ENCODE data around the gene NUCB2. TPM values are rescaled to one million over a fixed set of nuclear protein-coding genes. Genes with fewer than 3 reads are reported as not detected.

The NUCB2 gene
- total RNA-seq, 2 experiments from 2014 or later: 42.4 to 73.0 TPM

DNA sequence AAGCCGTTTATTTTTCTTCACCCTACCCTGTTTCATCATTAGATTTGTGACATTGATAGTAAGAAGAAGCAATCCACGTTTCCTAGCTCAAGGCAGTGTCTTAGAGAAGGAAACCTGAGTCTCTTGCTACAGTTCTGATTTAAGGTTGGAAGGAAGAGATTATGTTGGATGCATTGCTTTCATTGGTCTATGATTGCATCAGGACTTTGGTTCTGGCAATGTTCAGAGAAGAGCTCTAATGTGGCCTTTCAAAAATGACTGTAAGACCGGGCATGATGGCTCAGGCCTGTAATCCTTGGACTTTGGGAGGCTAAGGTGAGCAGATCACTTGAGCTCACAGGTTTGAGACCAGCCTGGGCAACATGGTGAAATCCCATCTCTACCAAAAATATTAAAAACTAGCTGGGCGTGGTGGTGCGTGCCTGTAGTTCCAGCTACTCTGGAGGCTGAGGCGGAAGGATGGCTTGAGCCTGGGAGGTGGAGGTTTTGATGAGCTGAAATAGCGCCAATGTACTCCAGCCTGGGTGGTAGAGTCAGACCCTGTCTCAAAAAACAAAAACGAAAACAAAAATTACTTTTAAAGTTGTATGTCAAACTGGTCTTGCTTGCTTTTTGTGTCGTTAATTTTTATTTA lies 4.1 kb downstream of the NUCB2 start:
- H3K79me2 ChIP-seq (ENCODE audit: insufficient read depth, low read depth, low read length): peaks cover 9% of the 10 kb centered on the region; the same call in 1 of the 2 replicates
- no TSS peak for BruUV-seq (replicated peaks)
- TF ChIP-seq, protein P1, sequence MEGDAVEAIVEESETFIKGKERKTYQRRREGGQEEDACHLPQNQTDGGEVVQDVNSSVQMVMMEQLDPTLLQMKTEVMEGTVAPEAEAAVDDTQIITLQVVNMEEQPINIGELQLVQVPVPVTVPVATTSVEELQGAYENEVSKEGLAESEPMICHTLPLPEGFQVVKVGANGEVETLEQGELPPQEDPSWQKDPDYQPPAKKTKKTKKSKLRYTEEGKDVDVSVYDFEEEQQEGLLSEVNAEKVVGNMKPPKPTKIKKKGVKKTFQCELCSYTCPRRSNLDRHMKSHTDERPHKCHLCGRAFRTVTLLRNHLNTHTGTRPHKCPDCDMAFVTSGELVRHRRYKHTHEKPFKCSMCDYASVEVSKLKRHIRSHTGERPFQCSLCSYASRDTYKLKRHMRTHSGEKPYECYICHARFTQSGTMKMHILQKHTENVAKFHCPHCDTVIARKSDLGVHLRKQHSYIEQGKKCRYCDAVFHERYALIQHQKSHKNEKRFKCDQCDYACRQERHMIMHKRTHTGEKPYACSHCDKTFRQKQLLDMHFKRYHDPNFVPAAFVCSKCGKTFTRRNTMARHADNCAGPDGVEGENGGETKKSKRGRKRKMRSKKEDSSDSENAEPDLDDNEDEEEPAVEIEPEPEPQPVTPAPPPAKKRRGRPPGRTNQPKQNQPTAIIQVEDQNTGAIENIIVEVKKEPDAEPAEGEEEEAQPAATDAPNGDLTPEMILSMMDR (conservative IDR thresholded peaks at IDR 0.05; ENCODE audit: low read length): no peak
- no peak for TF ChIP-seq EZH2phosphoT487 (IDR thresholded peaks at IDR 0.05; ENCODE audit: borderline replicate concordance, low read depth, low read length)
- H4K20me1 ChIP-seq (ENCODE audit: insufficient read depth, low read length): no peaks in the 10 kb centered on the region
- ChIA-PET POLR2A (interaction anchor here (0.7 to 1.2 kb wide), 3 partner anchors 9 to 81 kb away, joined by 3 to 4 read pairs (median 3); no protein-coding TSS in a partner anchor), CTCF (ENCODE audit: unreplicated experiment) (no interaction called here)
- no peak for DNase-seq (ENCODE audit: low spot score)
- H3K27ac ChIP-seq (ENCODE audit: low read depth, low read length, poor library complexity, severe bottlenecking): no peak overlapping the region
- peaks cover 13% of the 10 kb centered on the region for H3K4me1 ChIP-seq (ENCODE audit: insufficient read depth, low read length, poor library complexity, severe bottlenecking)
- H3K4me3 ChIP-seq (ENCODE audit: low read depth, low read length, poor library complexity, severe bottlenecking): no peak overlapping the region
- no peak overlapping the region for H3K4me2 ChIP-seq (ENCODE audit: low read length)
- peaks cover 20% of the 10 kb centered on the region; the same call in 1 of the 2 replicates for H3K36me3 ChIP-seq (ENCODE audit: insufficient read depth, low read length)
- no peaks in the 10 kb centered on the region for H3K9me2 ChIP-seq (ENCODE audit: insufficient read depth, low read length)
- H2AFZ ChIP-seq (ENCODE audit: low read length): no peak overlapping the region
- intact Hi-C loops (cut with micrococcal nuclease; ENCODE audit: unreplicated experiment): no loop called here
- no peaks in the 10 kb centered on the region for H3K9me3 ChIP-seq (ENCODE audit: low read length)

DNA sequence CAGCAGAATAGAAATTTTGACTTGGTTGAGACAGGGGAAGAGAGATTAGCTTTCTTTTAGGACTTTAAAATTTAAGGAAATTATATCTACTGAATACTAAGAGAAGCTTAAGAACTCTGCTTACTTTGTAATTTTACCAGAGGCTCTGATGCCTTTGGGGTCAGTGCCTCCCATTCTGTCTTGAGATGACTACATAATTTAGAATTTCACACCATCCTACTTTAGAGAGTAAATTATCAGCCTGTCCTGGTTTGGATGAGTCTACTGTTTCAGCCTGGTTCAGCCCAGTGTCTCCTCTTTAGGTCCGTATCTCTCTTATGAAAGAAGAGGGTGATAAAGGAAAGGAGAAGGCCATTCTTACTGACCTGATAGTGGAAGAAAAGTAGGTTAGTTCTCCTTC lies 9.8 kb downstream of the NUCB2 start:
- Histone ChIP-seq H3K36me3 (ENCODE audit: insufficient read depth, low read length) (peaks cover 58% of the 10 kb centered on the region), H3K4me3 (ENCODE audit: low read depth, low read length, poor library complexity, severe bottlenecking) (no peak overlapping the region), H3K9me3 (ENCODE audit: low read length) (no peaks in the 10 kb centered on the region), H3K79me2 (ENCODE audit: insufficient read depth, low read depth, low read length) (no peaks in the 10 kb centered on the region), H3K4me2 (ENCODE audit: low read length) (no peak overlapping the region), H4K20me1 (ENCODE audit: insufficient read depth, low read length) (no peaks in the 10 kb centered on the region), H3K4me1 (ENCODE audit: insufficient read depth, low read length, poor library complexity, severe bottlenecking) (no peaks in the 10 kb centered on the region), H3K9me2 (ENCODE audit: insufficient read depth, low read length) (no peaks in the 10 kb centered on the region), H3K27ac (ENCODE audit: low read depth, low read length, poor library complexity, severe bottlenecking) (no peak overlapping the region), H2AFZ (ENCODE audit: low read length) (no peak overlapping the region)
- BruUV-seq (replicated peaks): no TSS peak
- intact Hi-C loops (cut with micrococcal nuclease; ENCODE audit: unreplicated experiment): no loop called here
- CTCF ChIA-PET (ENCODE audit: unreplicated experiment): no interaction called here
- TF ChIP-seq EZH2phosphoT487 (IDR thresholded peaks at IDR 0.05; ENCODE audit: borderline replicate concordance, low read depth, low read length): no peak
- TF ChIP-seq, protein P1 (conservative IDR thresholded peaks at IDR 0.05; ENCODE audit: low read length): no peak
- POLR2A ChIA-PET: interaction anchor here (0.6 kb wide), 1 partner anchor 1487 kb away, joined by 4 read pairs; no protein-coding TSS in a partner anchor
- no peak for DNase-seq (ENCODE audit: low spot score)

DNA sequence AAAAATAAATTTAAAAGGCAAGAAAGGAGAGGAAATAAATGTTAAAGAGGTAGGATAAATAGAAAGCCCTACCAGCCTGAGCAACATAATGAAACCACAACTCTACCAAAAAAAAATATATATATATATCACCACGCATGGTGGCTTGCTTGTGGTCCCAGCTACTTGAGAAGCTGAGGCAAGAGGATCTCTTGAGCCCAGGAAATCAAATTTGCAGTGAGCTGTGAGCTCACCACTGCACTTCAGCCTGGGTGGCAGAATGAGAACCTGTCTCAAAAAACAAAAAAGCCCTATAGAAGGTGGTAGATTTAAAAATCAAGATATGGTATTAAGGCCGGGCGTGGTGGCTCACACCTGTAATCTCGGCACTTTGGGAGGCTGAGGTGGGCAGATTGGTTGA lies 10.5 kb downstream of the NUCB2 start:
- CTCF ChIA-PET (ENCODE audit: unreplicated experiment): no interaction called here
- POLR2A ChIA-PET: no interaction called here
- TF ChIP-seq, protein P1 (conservative IDR thresholded peaks at IDR 0.05; ENCODE audit: low read length): no peak
- no peak for TF ChIP-seq EZH2phosphoT487 (IDR thresholded peaks at IDR 0.05; ENCODE audit: borderline replicate concordance, low read depth, low read length)
- no peaks in the 10 kb centered on the region for H3K79me2 ChIP-seq (ENCODE audit: insufficient read depth, low read depth, low read length)
- BruUV-seq (replicated peaks): no TSS peak
- H4K20me1 ChIP-seq (ENCODE audit: insufficient read depth, low read length): no peaks in the 10 kb centered on the region
- no peaks in the 10 kb centered on the region for H3K4me1 ChIP-seq (ENCODE audit: insufficient read depth, low read length, poor library complexity, severe bottlenecking)
- intact Hi-C loops (cut with micrococcal nuclease; ENCODE audit: unreplicated experiment): no loop called here
- H2AFZ ChIP-seq (ENCODE audit: low read length): no peak overlapping the region
- peaks cover 58% of the 10 kb centered on the region for H3K36me3 ChIP-seq (ENCODE audit: insufficient read depth, low read length)
- H3K27ac ChIP-seq (ENCODE audit: low read depth, low read length, poor library complexity, severe bottlenecking): no peak overlapping the region
- H3K4me2 ChIP-seq (ENCODE audit: low read length): no peak overlapping the region
- H3K9me2 ChIP-seq (ENCODE audit: insufficient read depth, low read length): no peaks in the 10 kb centered on the region
- H3K4me3 ChIP-seq (ENCODE audit: low read depth, low read length, poor library complexity, severe bottlenecking): no peak overlapping the region
- DNase-seq (ENCODE audit: low spot score): no peak
- H3K9me3 ChIP-seq (ENCODE audit: low read length): no peaks in the 10 kb centered on the region

Data from OCI-LY7 (cell line).